HCT116 (cell line): Measurements from ENCODE around the gene TDP1. TPM values are rescaled to one million over a fixed set of nuclear protein-coding genes. Genes with fewer than 3 reads are reported as not detected.

Experiments used
- ATAC-seq: fragments of 200-7000 bp; cut with Tn5 transposase; 2 replicates; pipeline ENCODE4 v1.9.1; 2020; ENCODE audit warnings: mild to moderate bottlenecking, moderate library complexity
- BruUV-seq: library from RNA; stranded (reverse); fragments of 400-500 nt; replicated peaks from 2 replicates; lab custom pipeline; 2021; lab: Mats Ljungman, UMichigan
- CTCF ChIA-PET: fragments of 300-600 bp; sonication (Branson Sonifier 250); formaldehyde crosslinking; loops from one replicate; lab custom pipeline; 2021; ENCODE audit warnings: antibody characterized with exemption; lab: Charles Lee
- POLR2A ChIA-PET: fragments of 300-600, 350-600 bp; sonication (Branson Sonifier 250); formaldehyde crosslinking; loops from one replicate; lab custom pipeline; 2021; ENCODE audit warnings: antibody characterized with exemption; lab: Charles Lee
- RAD21 ChIA-PET, 2 experiments: fragments of 300-600 bp; sonication (Branson Sonifier 250); formaldehyde crosslinking; loops; one replicate each; lab custom pipeline; 2023; ENCODE audit warnings: low total read pairs in 2 of 2; ENCODE audit not compliant: uncharacterized antibody in 2 of 2, unreplicated experiment in 2 of 2, low non-redundant PET in 1 of 2; lab: Charles Lee
- DNase-seq: peaks from one replicate; pipeline ENCODE4 v3.0.0-alpha.2; 2010; ENCODE audit warnings: low read depth, low spot score
- H2AFZ ChIP-seq: fragments of 200-600 bp; shearing (Covaris generic), sonication (generic); 2 replicates; pipeline ENCODE4 v1.6.1; 2017; ENCODE audit warnings: low read depth, mixed run types, mixed read lengths, antibody characterized with exemption, low read length; ENCODE audit not compliant: poor library complexity, severe bottlenecking
- H3K27ac ChIP-seq: 2 replicates; pipeline ENCODE4 v1.5.1; 2012; ENCODE audit warnings: low read depth, low read length
- H3K27me3 ChIP-seq: fragments of 200-600 bp; sonication (generic); 2 replicates; pipeline ENCODE4 v1.6.1; 2016; ENCODE audit warnings: mixed run types, low read length, mixed read lengths; ENCODE audit not compliant: insufficient read depth
- H3K36me3 ChIP-seq, 2 experiments: fragments of 200-500 bp in 1 of 2; fragments of 200-600 bp in 1 of 2; sonication (Bioruptor generic) in 1 of 2; sonication (generic) in 1 of 2; 2 replicates each; pipeline versions ENCODE4 v1.5.1 to v1.6.1; 2014 to 2016; ENCODE audit warnings: low read length in 2 of 2, inconsistent platforms in 1 of 2, mixed read lengths in 1 of 2, mixed run types in 1 of 2; ENCODE audit not compliant: insufficient read depth in 2 of 2, control insufficient read depth in 1 of 2
- H3K4me1 ChIP-seq, 2 experiments: fragments of 200-600 bp in 1 of 2; sonication (generic) in 1 of 2; 2 replicates each; pipeline versions ENCODE4 v1.5.1 to v1.6.1; 2012 to 2017; ENCODE audit warnings: low read length in 2 of 2, inconsistent platforms in 1 of 2, mild to moderate bottlenecking in 1 of 2, mixed read lengths in 1 of 2, mixed run types in 1 of 2, moderate library complexity in 1 of 2; ENCODE audit not compliant: insufficient read depth in 2 of 2, control insufficient read depth in 1 of 2
- H3K4me2 ChIP-seq: fragments of 200-600 bp; sonication (generic); 2 replicates; pipeline ENCODE4 v1.6.1; 2017; ENCODE audit warnings: mixed run types, low read length, mixed read lengths
- H3K4me3 ChIP-seq, 2 experiments: fragments of 200-600 bp in 1 of 2; sonication (generic) in 1 of 2; replicated peaks in 1 of 2; 2 replicates each; pipeline ENCODE4 v1.5.1; 2011 to 2016; ENCODE audit warnings: low read length in 2 of 2, control low read depth in 1 of 2, low read depth in 1 of 2, mild to moderate bottlenecking in 1 of 2, mixed read lengths in 1 of 2, mixed run types in 1 of 2
- H3K79me2 ChIP-seq: fragments of 200-600 bp; sonication (generic); 2 replicates; pipeline ENCODE4 v1.6.1; 2017; ENCODE audit warnings: mild to moderate bottlenecking, mixed run types, low read length, moderate library complexity, mixed read lengths; ENCODE audit not compliant: insufficient read depth
- H3K9ac ChIP-seq: fragments of 200-600 bp; sonication (generic); 2 replicates; pipeline ENCODE4 v1.6.1; 2016; ENCODE audit warnings: low read length, mixed read lengths
- H3K9me2 ChIP-seq: fragments of 200-600 bp; sonication (generic), shearing (Covaris generic); 2 replicates; pipeline ENCODE4 v1.6.1; 2017; ENCODE audit warnings: mixed run types, mild to moderate bottlenecking, moderate library complexity; ENCODE audit not compliant: insufficient read depth
- H3K9me3 ChIP-seq, 2 experiments: fragments of 200-500 bp in 1 of 2; fragments of 200-600 bp in 1 of 2; sonication (Bioruptor generic) in 1 of 2; sonication (generic) in 1 of 2; 2 replicates each; pipeline ENCODE4 v1.6.1; 2014 to 2017; ENCODE audit warnings: low read length in 2 of 2, mixed read lengths in 2 of 2, inconsistent platforms in 1 of 2, low read depth in 1 of 2, mild to moderate bottlenecking in 1 of 2, mixed run types in 1 of 2, moderate library complexity in 1 of 2; ENCODE audit not compliant: control insufficient read depth in 1 of 2, insufficient read depth in 1 of 2
- H4K20me1 ChIP-seq: fragments of 200-600 bp; sonication (generic), shearing (Covaris generic); 2 replicates; pipeline ENCODE4 v1.6.1; 2017; ENCODE audit warnings: mixed run types, mild to moderate bottlenecking, moderate library complexity; ENCODE audit not compliant: insufficient read depth
- ATF3 ChIP-seq: IDR thresholded peaks from 2 replicates; pipeline ENCODE4 v1.6.1; 2012
- CTCF ChIP-seq, 3 experiments: fragments of 200-600 bp in 1 of 3; sonication (generic) in 1 of 3; IDR thresholded peaks in 2 of 3; conservative IDR thresholded peaks in 1 of 3; 2 replicates each; pipeline ENCODE4 v1.5.1; 2012 to 2017; ENCODE audit warnings: low read depth in 2 of 3, low read length in 2 of 3, antibody characterized with exemption in 1 of 3, borderline replicate concordance in 1 of 3, control low read depth in 1 of 3, mild to moderate bottlenecking in 1 of 3, mixed read lengths in 1 of 3, mixed run types in 1 of 3, moderate library complexity in 1 of 3; ENCODE audit not compliant: insufficient read depth in 1 of 3
- EGR1 ChIP-seq: IDR thresholded peaks from 2 replicates; pipeline ENCODE4 v1.6.1; 2012; ENCODE audit warnings: low read depth
- ELF1 ChIP-seq: IDR thresholded peaks from 2 replicates; pipeline ENCODE4 v1.6.1; 2012; ENCODE audit warnings: low read depth, borderline replicate concordance
- EZH2 ChIP-seq: fragments of 200-600 bp; sonication (generic); IDR thresholded peaks from 2 replicates; pipeline ENCODE4 v1.6.1; 2017; ENCODE audit warnings: antibody characterized with exemption, mixed run types
- POLR2A ChIP-seq: IDR thresholded peaks from 2 replicates; pipeline ENCODE4 v1.7.0; 2011; ENCODE audit warnings: borderline replicate concordance; ENCODE audit not compliant: insufficient read depth, insufficient read length; ENCODE audit errors: extremely low read depth
- REST ChIP-seq: IDR thresholded peaks from 2 replicates; pipeline ENCODE4 v1.6.1; 2012; ENCODE audit warnings: low read depth
- SP1 ChIP-seq: IDR thresholded peaks from 2 replicates; pipeline ENCODE4 v1.6.1; 2012; ENCODE audit warnings: low read depth
- ZBTB33 ChIP-seq: IDR thresholded peaks from 2 replicates; pipeline ENCODE4 v1.6.1; 2011; ENCODE audit warnings: mild to moderate bottlenecking, low read length, moderate library complexity; ENCODE audit not compliant: insufficient replicate concordance; ENCODE audit errors: extremely low read depth
- intact Hi-C: fragments of 100-400 bp; cut with micrococcal nuclease; formaldehyde crosslinking; loops from 2 replicates; pipeline ENCODE4 v1.10.0; 2022
- total RNA-seq: library from RNA; stranded (reverse); gene quantifications from one replicate; pipeline ENCODE4 v1.2.1, GENCODE V29; 2021; ENCODE audit not compliant: unreplicated experiment

TDP1 gene
- total RNA-seq, 1 experiment from 2014 or later: 37.1 TPM

GRCh38 chr14:90023176-90023896 is 67.6 kb downstream of the TDP1 start:
- Histone ChIP-seq H3K4me2 (no peak overlapping the region), H3K4me1 (no peaks in the 10 kb centered on the region), H3K9ac (no peak overlapping the region), H3K79me2 (no peaks in the 10 kb centered on the region), H3K9me2 (no peaks in the 10 kb centered on the region), H3K27ac (no peak overlapping the region), H3K27me3 (no peaks in the 10 kb centered on the region), H3K4me3 (no peak overlapping the region), H4K20me1 (no peaks in the 10 kb centered on the region), H3K36me3 (peaks cover 5 to 12% of the 10 kb centered on the region in 2 experiments; a peak in 3 of 4 replicates), H2AFZ (no peak overlapping the region), H3K9me3 (no peaks in the 10 kb centered on the region)
- BruUV-seq: no TSS peak
- ChIA-PET RAD21 (no interaction called here), POLR2A (no interaction called here), CTCF (no interaction called here)
- ATAC-seq (no peak), DNase-seq (no peak)
- TF ChIP-seq ELF1: no peak
- no peak for TF ChIP-seq ATF3
- TF ChIP-seq ZBTB33: no peak
- no peak for TF ChIP-seq EGR1
- no peak for TF ChIP-seq SP1
- no peak for TF ChIP-seq CTCF (IDR thresholded peaks at IDR 0.05 in 2 of 3, conservative IDR thresholded peaks at IDR 0.05 in 1 of 3; ENCODE audit: borderline replicate concordance in 1 of 3, insufficient read depth in 1 of 3, low read depth in 2 of 3, low read length in 2 of 3)
- TF ChIP-seq POLR2A: no peak
- TF ChIP-seq EZH2: no peak
- TF ChIP-seq REST: no peak
- intact Hi-C loops: no loop called here
